K562 (cell line): Measurements from ENCODE around the gene ACP1. TPM values are rescaled to one million over a fixed set of nuclear protein-coding genes. Genes with fewer than 3 reads are reported as not detected.

Experiments
- ATAC-seq: fragments of 200-7000 bp; cut with Tn5 transposase; 3 replicates; pipeline ENCODE4 v1.9.1; 2020; ENCODE audit warnings: moderate library complexity
- BruUV-seq: library from RNA; stranded (reverse); fragments of 400-500 nt; replicated peaks from 2 replicates; lab custom pipeline; 2021; lab: Mats Ljungman, UMichigan
- CTCF ChIA-PET: fragments of 300-600 bp; formaldehyde crosslinking; extraction: SDS; loops from one replicate; lab custom pipeline; 2021; ENCODE audit warnings: low intra/inter-chr PET ratio; lab: Yijun Ruan, JAX
- POLR2A ChIA-PET: fragments of 300-600, 350-650 bp; sonication (Branson Sonifier 250); formaldehyde crosslinking; extraction: SDS; loops from one replicate; lab custom pipeline; 2021; ENCODE audit warnings: antibody characterized with exemption, inconsistent platforms; lab: Yijun Ruan, JAX
- DNase-seq, 4 experiments: peaks; one replicate each; pipeline versions ENCODE4 v3.0.0 to v3.0.0-alpha.2; 2011 to 2018; ENCODE audit warnings: low spot score in 3 of 4, mixed read lengths in 3 of 4; ENCODE audit errors: extremely low read depth in 1 of 4
- FAIRE-seq: peaks from 2 replicates; lab custom pipeline; 2011; peaks lifted over from hg19 to GRCh38; lab: Jason Lieb, UNC
- H2AFZ ChIP-seq: 2 replicates; pipeline ENCODE4 v1.6.0; 2011; ENCODE audit warnings: low read depth, low read length, control low read depth, inconsistent platforms
- H3K27ac ChIP-seq: fragments of 200-600 bp; 3 replicates; pipeline ENCODE4 v1.8.0; 2011; ENCODE audit warnings: low read depth, mild to moderate bottlenecking, control low read depth, inconsistent platforms, low read length, moderate library complexity, mixed read lengths; ENCODE audit errors: extremely low read depth
- H3K27me3 ChIP-seq, 2 experiments: fragments of 300-600 bp in 1 of 2; 2 replicates in 1 of 2; 3 replicates in 1 of 2; pipeline versions ENCODE4 v1.6.0 to v1.8.0; 2011; ENCODE audit warnings: inconsistent platforms in 2 of 2, low read length in 2 of 2, mild to moderate bottlenecking in 1 of 2, mixed read lengths in 1 of 2, moderate library complexity in 1 of 2; ENCODE audit not compliant: control insufficient read depth in 2 of 2, insufficient read depth in 2 of 2
- H3K36me3 ChIP-seq: fragments of 300-600 bp; 3 replicates; pipeline ENCODE4 v1.8.0; 2011; ENCODE audit warnings: mild to moderate bottlenecking, low read length, inconsistent platforms; ENCODE audit not compliant: control insufficient read depth, insufficient read depth
- H3K4me1 ChIP-seq, 2 experiments: fragments of 200-600 bp in 1 of 2; replicated peaks in 1 of 2; 2 replicates in 1 of 2; 3 replicates in 1 of 2; pipeline versions ENCODE4 v1.5.1 to v1.8.0; 2011; ENCODE audit warnings: inconsistent platforms in 2 of 2, low read length in 2 of 2, mild to moderate bottlenecking in 1 of 2, mixed read lengths in 1 of 2, moderate library complexity in 1 of 2; ENCODE audit not compliant: control insufficient read depth in 2 of 2, insufficient read depth in 2 of 2
- H3K4me2 ChIP-seq: 2 replicates; pipeline ENCODE4 v1.6.1; 2011; ENCODE audit warnings: low read length, control low read depth, inconsistent platforms, mixed read lengths; ENCODE audit not compliant: insufficient read depth
- H3K4me3 ChIP-seq: fragments of 200-600 bp; sonication (generic), shearing (Covaris generic); 2 replicates; pipeline ENCODE4 v1.5.1; 2016; ENCODE audit warnings: control low read depth, inconsistent platforms
- H3K79me2 ChIP-seq: fragments of 200-600 bp; 3 replicates; pipeline ENCODE4 v1.8.0; 2011; ENCODE audit warnings: low read length, inconsistent platforms; ENCODE audit not compliant: control insufficient read depth, insufficient read depth
- H3K9ac ChIP-seq, 2 experiments: 2 replicates each; pipeline versions ENCODE4 v1.6.0 to v1.6.1; 2011; ENCODE audit warnings: low read depth in 2 of 2, low read length in 2 of 2, control low read depth in 1 of 2, inconsistent platforms in 1 of 2, mild to moderate bottlenecking in 1 of 2, mixed read lengths in 1 of 2; ENCODE audit not compliant: insufficient read depth in 1 of 2
- H3K9me1 ChIP-seq: one replicate; pipeline ENCODE4 v1.6.0; 2011; ENCODE audit warnings: inconsistent platforms, mild to moderate bottlenecking, low read length, moderate library complexity; ENCODE audit not compliant: control insufficient read depth, insufficient read depth
- H3K9me3 ChIP-seq: replicated peaks from 2 replicates; pipeline ENCODE4 v1.5.1; 2011; ENCODE audit warnings: low read depth, low read length, inconsistent platforms; ENCODE audit not compliant: control insufficient read depth, insufficient read depth
- H4K20me1 ChIP-seq: replicated peaks from 2 replicates; pipeline ENCODE4 v1.6.1; 2011; ENCODE audit warnings: low read length, inconsistent platforms, mixed read lengths; ENCODE audit not compliant: control insufficient read depth, insufficient read depth
- ATF3 ChIP-seq, 2 experiments: fragments of 450-650 bp in 1 of 2; sonication (generic) in 1 of 2; formaldehyde crosslinking in 1 of 2; IDR thresholded peaks in 1 of 2; conservative IDR thresholded peaks in 1 of 2; 2 replicates each; pipeline versions ENCODE4 v1.6.1 to v1.8.1; 2016 to 2023; ENCODE audit warnings: mild to moderate bottlenecking in 2 of 2, moderate library complexity in 2 of 2, inconsistent platforms in 1 of 2, missing genetic modification reagents in 1 of 2
- ATF4 ChIP-seq: fragments of 450-650 bp; formaldehyde crosslinking; IDR thresholded peaks from 2 replicates; pipeline ENCODE4 v1.4.0; 2022; ENCODE audit warnings: mild to moderate bottlenecking, moderate library complexity
- CXXC5 ChIP-seq: fragments of 250-450 bp; sonication (Bioruptor Pico); IDR thresholded peaks from 2 replicates; pipeline ENCODE4 v1.8.0; 2022; ENCODE audit warnings: inconsistent platforms, mild to moderate bottlenecking, moderate library complexity
- FOSL1 ChIP-seq: fragments of 200-800 bp; sonication (Bioruptor generic); conservative IDR thresholded peaks from 2 replicates; pipeline ENCODE4 v1.6.1; 2016; ENCODE audit warnings: missing genetic modification characterization, missing compliant biosample characterization
- NR2C2 ChIP-seq, 2 experiments: fragments of 200-800 bp in 1 of 2; sonication (Bioruptor generic) in 1 of 2; sonication (generic) in 1 of 2; formaldehyde crosslinking in 1 of 2; IDR thresholded peaks; 2 replicates each; pipeline versions ENCODE4 v1.6.1 to v1.8.0; 2016 to 2022; ENCODE audit warnings: mild to moderate bottlenecking in 1 of 2, missing compliant biosample characterization in 1 of 2, missing genetic modification characterization in 1 of 2, missing genetic modification reagents in 1 of 2
- NUFIP1 ChIP-seq: fragments of 450-650 bp; IDR thresholded peaks from 2 replicates; pipeline ENCODE4 v1.6.1; 2018; ENCODE audit not compliant: partially characterized antibody
- PHTF2 ChIP-seq: fragments of 250-450 bp; sonication (Bioruptor Pico); IDR thresholded peaks from 2 replicates; pipeline ENCODE4 v1.5.0; 2021; ENCODE audit warnings: mild to moderate bottlenecking
- UBTF ChIP-seq, 2 experiments: IDR thresholded peaks; 2 replicates each; pipeline ENCODE4 v1.6.1; 2012; ENCODE audit warnings: improper control_type of control experiment in 2 of 2, low read depth in 2 of 2, low read length in 2 of 2, borderline replicate concordance in 1 of 2
- WGBS: fragments of 100-300 bp; shearing (Covaris generic); methylation state at CpG from one replicate; pipeline ENCODE4 v1.1.6; 2016; ENCODE audit warnings: low coverage, mixed read lengths; ENCODE audit not compliant: insufficient coverage; ENCODE audit errors: missing lambda C conversion rate; 5-methylcytosine and 5-hydroxymethylcytosine counted together
- in situ Hi-C: fragments of 300-500 bp; cut with MboI; formaldehyde crosslinking; loops from 4 replicates; pipeline ENCODE4 v1.15.0; 2018; ENCODE audit warnings: inconsistent platforms, mixed read lengths
- intact Hi-C: fragments of 100-400 bp; cut with micrococcal nuclease; formaldehyde crosslinking; loops from 2 replicates; pipeline ENCODE4 v1.14.2; 2022
- polyA plus RNA-seq, 8 experiments: library from polyadenylated mRNA; depleted of rRNA in 4 of 8; stranded (reverse) in 5 of 8; unstranded in 3 of 8; fragments of >200 nt; fragmentation: Nextera tagmentation in 2 of 8; fragmentation: Illumina TruSeq in 1 of 8; extraction: Ambion mirVana in 2 of 8; extraction: Trizol in 1 of 8; gene quantifications; 2 replicates each; pipeline versions ENCODE4 v1.2.1 to v1.2.3, GENCODE V29; 2011 to 2014; ENCODE audit warnings: inconsistent platforms in 1 of 8, missing spikeins in 1 of 8
- total RNA-seq, 7 experiments: library from RNA; depleted of rRNA in 6 of 7; stranded (reverse); fragments of >200 nt in 6 of 7; fragmentation: Illumina TruSeq in 2 of 7; extraction: Trizol in 2 of 7; gene quantifications; 2 replicates each; pipeline versions ENCODE4 v1.2.1 to v1.2.3, GENCODE V29; 2011 to 2021; ENCODE audit warnings: low replicate concordance in 1 of 7
- TF ChIP-seq, protein P1 (sequence below): sonication (generic); formaldehyde crosslinking; IDR thresholded peaks from 2 replicates; pipeline ENCODE4 v1.8.0; 2022; ENCODE audit warnings: missing genetic modification reagents, mild to moderate bottlenecking, moderate library complexity, borderline replicate concordance

Gene ACP1
- total and polyA plus RNA-seq, 9 of the 15 experiments (the other 6 are each of a cell fraction or from before 2014, with no cell fraction given): 139 to 493 (median 189) TPM

- in situ Hi-C loops (no loop called here), intact Hi-C loops (no loop called here)
- TF ChIP-seq UBTF (IDR thresholded peaks at IDR 0.05; ENCODE audit: borderline replicate concordance in 1 of 2, low read depth in 2 of 2, low read length in 2 of 2) (no peak), CXXC5 (no peak), ATF4 (CRISPR knock-in tag) (no peak), PHTF2 (CRISPR knock-in tag) (no peak), ATF3 (IDR thresholded peaks at IDR 0.05) (peak; percentile 47; the same call in 1 of the 2 replicates), ATF3 (CRISPR knock-in tag; conservative IDR thresholded peaks at IDR 0.05) (no peak), NUFIP1 (no peak), NR2C2 (CRISPR knock-in tag; IDR thresholded peaks at IDR 0.05) (no peak), NR2C2 (tag; IDR thresholded peaks at IDR 0.05) (peak; percentile 34; the same call in 1 of the 2 replicates), FOSL1 (tag) (peak; percentile 58)
- TF ChIP-seq, protein P1, sequence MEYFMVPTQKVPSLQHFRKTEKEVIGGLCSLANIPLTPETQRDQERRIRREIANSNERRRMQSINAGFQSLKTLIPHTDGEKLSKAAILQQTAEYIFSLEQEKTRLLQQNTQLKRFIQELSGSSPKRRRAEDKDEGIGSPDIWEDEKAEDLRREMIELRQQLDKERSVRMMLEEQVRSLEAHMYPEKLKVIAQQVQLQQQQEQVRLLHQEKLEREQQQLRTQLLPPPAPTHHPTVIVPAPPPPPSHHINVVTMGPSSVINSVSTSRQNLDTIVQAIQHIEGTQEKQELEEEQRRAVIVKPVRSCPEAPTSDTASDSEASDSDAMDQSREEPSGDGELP (CRISPR knock-in tag): 0 out of 2 replicates have a peak, but pooled peaks have one; percentile 26
- no peaks in the 10 kb centered on the region for H3K9me3 ChIP-seq
- no peaks in the 10 kb centered on the region for H3K9me1 ChIP-seq
- ChIA-PET CTCF (no interaction called here), POLR2A (no interaction called here)
- BruUV-seq: no TSS peak
- peaks cover 0 to 19% of the 10 kb centered on the region in 2 experiments; a peak in 1 of 5 replicates for H3K4me1 ChIP-seq
- 0 out of 2 replicates have a peak overlapping the region, but pooled peaks have one; percentile 18 for H3K4me2 ChIP-seq
- H3K27me3 ChIP-seq: peaks cover 17 to 56% of the 10 kb centered on the region in 2 experiments; a peak in 3 of 5 replicates
- H3K79me2 ChIP-seq: no peaks in the 10 kb centered on the region
- no peaks in the 10 kb centered on the region for H3K36me3 ChIP-seq
- no peaks in the 10 kb centered on the region for H4K20me1 ChIP-seq
- ATAC-seq: peak; percentile 47
- 3% methylated on average over 27 of the region's 27 CpGs for WGBS
- H3K9ac ChIP-seq: no peak overlapping the region
- no peak overlapping the region for H3K27ac ChIP-seq
- no peak overlapping the region for H2AFZ ChIP-seq
- no peak overlapping the region for H3K4me3 ChIP-seq
- DNase-seq: peak in 1 of 4 experiments; percentile 14
- no peak for FAIRE-seq
Measured at GRCh38 chr2:317501-318424, 53.0 kb downstream of the ACP1 start.
